Measurements from ENCODE around the gene TMEM134. TPM values are rescaled to one million over a fixed set of nuclear protein-coding genes. Genes with fewer than 3 reads are reported as not detected.

Gene TMEM134
- polyA plus RNA-seq, 1 experiment = 14.7 TPM

- Histone ChIP-seq H3K27me3 (ENCODE audit: control insufficient read depth, insufficient read depth, low read length) (no peaks in the 10 kb centered on the region), H3K4me3 (ENCODE audit: low read depth, low read length) (no peak overlapping the region), H3K27ac (ENCODE audit: low read depth, low read length) (no peak overlapping the region), H3K9me3 (ENCODE audit: control insufficient read depth, insufficient read depth, low read length) (no peaks in the 10 kb centered on the region)
- no peak for TF ChIP-seq CTCF (IDR thresholded peaks at IDR 0.05; ENCODE audit: low read depth, low read length)
- DNase-seq (ENCODE audit: low read depth, low spot score) = no peak
- ChIA-PET POLR2A (no interaction called here), CTCF (interaction anchor here (0.7 to 1.8 kb wide), 2 partner anchors 21 to 85 kb away, joined by 4 to 5 read pairs; no protein-coding TSS in a partner anchor)
Observed at GRCh38 chr11:67436459-67437081, 32.5 kb downstream of the TMEM134 start.

- no peaks in the 10 kb centered on the region for H3K9me3 ChIP-seq (ENCODE audit: control insufficient read depth, insufficient read depth, low read length)
- H3K27me3 ChIP-seq (ENCODE audit: control insufficient read depth, insufficient read depth, low read length) = no peaks in the 10 kb centered on the region
- H3K27ac ChIP-seq (ENCODE audit: low read depth, low read length) = peak overlapping the region; percentile 21
- no peak overlapping the region for H3K4me3 ChIP-seq (ENCODE audit: low read depth, low read length)
- DNase-seq (ENCODE audit: low read depth, low spot score) = no peak
- CTCF ChIA-PET = interaction anchor here (1.8 kb wide), 1 partner anchor 84 kb away, joined by 4 read pairs; no protein-coding TSS in a partner anchor
- TF ChIP-seq CTCF (IDR thresholded peaks at IDR 0.05; ENCODE audit: low read depth, low read length) = no peak
- POLR2A ChIA-PET = no interaction called here
Observed at GRCh38 chr11:67435727-67436458, 33.2 kb downstream of the TMEM134 start.

GRCh38 chr11:67435031-67435726 lies 33.9 kb downstream of the TMEM134 start:
- no peaks in the 10 kb centered on the region for H3K27me3 ChIP-seq (ENCODE audit: control insufficient read depth, insufficient read depth, low read length)
- POLR2A ChIA-PET = no interaction called here
- CTCF ChIA-PET = interaction anchor here (1.8 kb wide), 1 partner anchor 84 kb away, joined by 4 read pairs; no protein-coding TSS in a partner anchor
- peak overlapping the region; percentile 21 for H3K27ac ChIP-seq (ENCODE audit: low read depth, low read length)
- H3K4me3 ChIP-seq (ENCODE audit: low read depth, low read length) = no peak overlapping the region
- no peak for TF ChIP-seq CTCF (IDR thresholded peaks at IDR 0.05; ENCODE audit: low read depth, low read length)
- DNase-seq (ENCODE audit: low read depth, low spot score) = no peak
- H3K9me3 ChIP-seq (ENCODE audit: control insufficient read depth, insufficient read depth, low read length) = no peaks in the 10 kb centered on the region

- no peaks in the 10 kb centered on the region for H3K9me3 ChIP-seq (ENCODE audit: control insufficient read depth, insufficient read depth, low read length)
- no peaks in the 10 kb centered on the region for H3K27me3 ChIP-seq (ENCODE audit: control insufficient read depth, insufficient read depth, low read length)
- CTCF ChIA-PET = no interaction called here
- POLR2A ChIA-PET = no interaction called here
- no peak overlapping the region for H3K4me3 ChIP-seq (ENCODE audit: low read depth, low read length)
- H3K27ac ChIP-seq (ENCODE audit: low read depth, low read length) = no peak overlapping the region
- TF ChIP-seq CTCF (IDR thresholded peaks at IDR 0.05; ENCODE audit: low read depth, low read length) = no peak
- no peak for DNase-seq (ENCODE audit: low read depth, low spot score)
Observed at GRCh38 chr11:67434395-67434881, 34.6 kb downstream of the TMEM134 start.
